Kidney epithelial cell (primary cell): Measurements from ENCODE around the gene NEBL. TPM values are rescaled to one million over a fixed set of nuclear protein-coding genes. Genes with fewer than 3 reads are reported as not detected.

Experiments used
- DNase-seq: peaks from one replicate; pipeline ENCODE4 v3.0.0-alpha.2; 2010; ENCODE audit warnings: low read depth
- H3K27me3 ChIP-seq: 2 replicates; pipeline ENCODE4 v1.6.0; 2011; ENCODE audit warnings: low read length; ENCODE audit not compliant: control insufficient read depth, insufficient read depth
- H3K36me3 ChIP-seq: 2 replicates; pipeline ENCODE4 v1.5.1; 2011; ENCODE audit warnings: low read length; ENCODE audit not compliant: control insufficient read depth, insufficient read depth
- H3K4me3 ChIP-seq: 2 replicates; pipeline ENCODE4 v1.5.1; 2011; ENCODE audit warnings: low read depth, mild to moderate bottlenecking, control low read depth, low read length
- total RNA-seq: library from RNA; depleted of rRNA; stranded (reverse); fragments of >200 nt; gene quantifications from 2 replicates; pipeline ENCODE4 v1.2.3, GENCODE V29; 2015
- TF ChIP-seq, protein P1 (sequence below): IDR thresholded peaks from 2 replicates; pipeline ENCODE4 v1.5.1; 2011; ENCODE audit warnings: mild to moderate bottlenecking, moderate library complexity, low read length, control low read depth, inconsistent platforms; ENCODE audit not compliant: insufficient read depth, poor library complexity, severe bottlenecking

Gene NEBL
- total RNA-seq, 1 donor from 2014 or later = 6.9 TPM

DNA sequence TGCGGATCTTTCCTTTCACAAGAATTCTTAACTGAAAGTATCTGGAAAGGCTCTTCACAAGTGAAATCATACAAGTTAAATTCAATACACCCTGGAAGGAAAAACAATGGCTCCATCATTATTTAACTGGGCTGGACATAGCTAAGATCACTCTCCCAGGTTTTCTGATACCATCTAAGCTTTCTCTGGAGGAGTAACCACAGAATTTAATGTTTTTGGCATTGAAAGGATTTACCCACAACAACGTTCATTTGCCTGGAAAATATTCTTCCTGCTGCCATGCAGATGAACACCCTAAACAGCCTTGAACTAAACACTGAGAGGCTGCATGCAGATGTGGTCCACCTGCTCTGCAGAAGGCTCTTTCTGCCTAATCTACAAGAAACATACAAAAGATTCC is 4.3 kb downstream of the NEBL start:
- no peak for DNase-seq
- TF ChIP-seq, protein P1, sequence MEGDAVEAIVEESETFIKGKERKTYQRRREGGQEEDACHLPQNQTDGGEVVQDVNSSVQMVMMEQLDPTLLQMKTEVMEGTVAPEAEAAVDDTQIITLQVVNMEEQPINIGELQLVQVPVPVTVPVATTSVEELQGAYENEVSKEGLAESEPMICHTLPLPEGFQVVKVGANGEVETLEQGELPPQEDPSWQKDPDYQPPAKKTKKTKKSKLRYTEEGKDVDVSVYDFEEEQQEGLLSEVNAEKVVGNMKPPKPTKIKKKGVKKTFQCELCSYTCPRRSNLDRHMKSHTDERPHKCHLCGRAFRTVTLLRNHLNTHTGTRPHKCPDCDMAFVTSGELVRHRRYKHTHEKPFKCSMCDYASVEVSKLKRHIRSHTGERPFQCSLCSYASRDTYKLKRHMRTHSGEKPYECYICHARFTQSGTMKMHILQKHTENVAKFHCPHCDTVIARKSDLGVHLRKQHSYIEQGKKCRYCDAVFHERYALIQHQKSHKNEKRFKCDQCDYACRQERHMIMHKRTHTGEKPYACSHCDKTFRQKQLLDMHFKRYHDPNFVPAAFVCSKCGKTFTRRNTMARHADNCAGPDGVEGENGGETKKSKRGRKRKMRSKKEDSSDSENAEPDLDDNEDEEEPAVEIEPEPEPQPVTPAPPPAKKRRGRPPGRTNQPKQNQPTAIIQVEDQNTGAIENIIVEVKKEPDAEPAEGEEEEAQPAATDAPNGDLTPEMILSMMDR = no peak
- Histone ChIP-seq H3K36me3 (no peaks in the 10 kb centered on the region), H3K4me3 (no peak overlapping the region), H3K27me3 (no peaks in the 10 kb centered on the region)

DNA sequence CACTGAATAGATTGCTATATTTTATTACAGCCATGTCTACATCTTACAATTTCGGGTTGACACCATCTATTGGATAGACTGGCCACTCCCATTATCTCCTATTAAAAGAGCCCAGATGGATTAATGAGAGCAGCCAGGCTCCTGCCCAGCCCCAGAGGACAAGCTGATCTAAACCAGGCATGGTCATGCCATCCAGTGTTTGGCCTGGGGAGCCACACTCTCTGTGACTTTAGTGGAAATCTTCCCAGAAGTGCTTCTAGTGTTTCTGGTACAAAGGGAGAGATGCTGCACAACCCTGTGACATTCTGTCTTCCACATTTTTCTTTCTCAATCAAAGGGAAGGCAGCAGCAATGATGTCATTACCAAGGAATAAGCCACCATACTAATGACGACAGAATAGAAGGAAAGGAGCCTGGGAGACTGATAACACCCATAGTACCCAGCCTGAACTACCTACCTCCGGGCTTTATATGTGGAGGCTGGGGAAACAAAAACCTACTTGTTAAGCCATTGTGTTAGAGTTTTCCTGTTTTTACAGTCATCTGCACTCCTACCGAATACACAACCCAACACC is 5.0 kb downstream of the NEBL start:
- DNase-seq = no peak
- H3K36me3 ChIP-seq = no peaks in the 10 kb centered on the region
- TF ChIP-seq, protein P1 = no peak
- no peak overlapping the region for H3K4me3 ChIP-seq
- H3K27me3 ChIP-seq = no peaks in the 10 kb centered on the region

DNA sequence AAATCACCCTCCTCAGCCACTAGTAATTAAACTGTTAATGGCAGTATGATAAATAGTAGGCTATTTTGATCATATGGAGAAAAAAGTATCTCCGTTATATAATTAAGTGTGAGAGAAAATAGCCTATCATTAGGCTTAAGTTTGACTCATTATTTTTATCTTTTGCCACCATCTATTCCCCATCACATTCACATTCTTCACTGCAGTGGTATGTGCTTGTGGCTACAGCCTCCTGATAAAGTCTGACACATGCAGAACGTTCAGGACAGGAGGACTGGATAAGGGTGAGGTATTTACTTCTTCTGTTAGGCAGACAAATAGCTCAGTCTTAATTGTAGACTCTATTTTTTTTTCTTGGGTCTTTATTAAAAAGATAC is 5.8 kb downstream of the NEBL start:
- Histone ChIP-seq H3K36me3 (no peaks in the 10 kb centered on the region), H3K4me3 (no peak overlapping the region), H3K27me3 (no peaks in the 10 kb centered on the region)
- TF ChIP-seq, protein P1 = no peak
- DNase-seq = peak; percentile 32

DNA sequence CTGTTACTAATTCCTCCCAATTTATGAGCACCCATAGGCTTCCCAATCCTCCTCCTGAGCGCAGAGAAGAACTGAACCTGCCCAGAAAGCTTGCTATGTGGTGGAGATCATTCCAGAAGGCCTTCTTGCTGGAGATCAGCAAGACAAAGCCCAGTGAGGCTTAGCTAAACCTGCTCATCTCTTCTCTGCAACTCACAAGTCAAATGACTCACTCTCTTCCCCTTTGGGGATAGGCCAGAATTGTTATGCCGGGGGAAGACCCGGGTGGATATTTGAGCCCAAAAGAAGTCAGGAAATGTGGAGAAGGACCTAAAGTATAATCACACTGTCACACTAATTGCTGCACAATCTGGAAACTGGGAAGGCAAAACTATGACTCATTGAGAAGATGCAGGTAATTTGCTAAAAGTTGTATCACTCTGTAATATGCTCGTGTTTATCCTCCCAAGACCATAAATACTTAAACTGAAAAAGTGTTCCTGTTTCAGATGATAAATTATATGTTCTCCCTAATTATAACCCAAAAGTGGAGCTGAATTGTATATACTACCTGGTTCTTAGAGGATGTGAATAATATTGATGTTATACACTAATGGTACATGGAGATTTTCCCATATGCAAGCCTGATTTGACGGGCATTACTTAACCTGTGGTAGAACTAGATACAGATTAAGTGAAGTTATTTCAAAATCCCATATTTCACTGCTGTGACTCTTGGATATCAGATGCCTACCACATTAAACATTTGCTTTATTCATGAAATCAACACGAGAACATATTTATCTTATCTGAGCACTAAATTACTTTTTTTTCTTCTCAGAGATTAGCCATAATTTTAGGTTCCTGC is 6.4 kb downstream of the NEBL start:
- no peak for DNase-seq
- H3K36me3 ChIP-seq = no peaks in the 10 kb centered on the region
- H3K4me3 ChIP-seq = no peak overlapping the region
- H3K27me3 ChIP-seq = no peaks in the 10 kb centered on the region
- TF ChIP-seq, protein P1 = no peak

DNA sequence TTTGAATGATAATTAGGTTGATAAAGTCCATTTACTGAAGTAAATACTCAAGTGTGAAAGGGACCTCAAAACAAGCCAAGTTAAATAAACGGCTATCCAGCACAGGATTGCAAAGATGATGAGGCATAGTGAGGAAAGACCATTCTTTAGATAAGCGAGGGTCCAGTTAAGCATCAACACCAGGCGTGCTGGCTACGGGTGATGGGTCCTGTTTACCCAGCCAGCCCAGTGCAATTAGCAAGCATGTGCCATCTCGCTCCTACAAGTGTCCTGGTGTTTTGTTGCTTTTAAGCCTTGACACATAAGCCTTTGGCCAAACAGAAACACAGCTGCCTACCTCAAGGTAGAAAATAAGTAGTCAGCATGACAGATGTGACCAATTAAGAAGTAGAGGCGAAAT is 7.1 kb downstream of the NEBL start:
- Histone ChIP-seq H3K27me3 (no peaks in the 10 kb centered on the region), H3K36me3 (no peaks in the 10 kb centered on the region), H3K4me3 (no peak overlapping the region)
- TF ChIP-seq, protein P1 = no peak
- DNase-seq = no peak
